HG03442 (cell line): ENCODE measurements around the gene BOD1.
A peak's percentile ranks its signal among the peaks of the same experiment; 100 is the strongest.
"Not testable (repeated sequence)": the region's sequence is repeated elsewhere in the genome, so short reads cannot be mapped to it uniquely, and the experiment has no call there.

ENCODE experiments used
- ATAC-seq: cut with Tn5 transposase; IDR thresholded peaks from one replicate; pipeline ENCODE4 v1.9.1; 2021; ENCODE audit warnings: mild to moderate bottlenecking, moderate library complexity; ENCODE audit not compliant: unreplicated experiment

The BOD1 gene

GRCh38 chr5:173620784-173621183, 4.3 kb upstream of the BOD1 start:
- no peak for ATAC-seq

GRCh38 chr5:173618927-173619519, 2.6 kb upstream of the BOD1 start:
- ATAC-seq = no peak

GRCh38 chr5:173615884-173616576, 420 bp downstream of the BOD1 start:
- ATAC-seq = peak; percentile 48

- ATAC-seq = no peak
Measured at GRCh38 chr5:173614591-173614990, 1.9 kb downstream of the BOD1 start.

- no peak for ATAC-seq
Measured at GRCh38 chr5:173613433-173614159, 2.9 kb downstream of the BOD1 start.

GRCh38 chr5:173612948-173613347, 3.5 kb downstream of the BOD1 start:
- ATAC-seq = no peak

- ATAC-seq = no peak
Measured at GRCh38 chr5:173611706-173612105, 4.7 kb downstream of the BOD1 start.

GRCh38 chr5:173604141-173604540, 12.3 kb downstream of the BOD1 start:
- no peak for ATAC-seq

GRCh38 chr5:173602423-173602822, 14.0 kb downstream of the BOD1 start:
- no peak for ATAC-seq

- no peak for ATAC-seq
Measured at GRCh38 chr5:173598686-173599085, 17.8 kb downstream of the BOD1 start.

- ATAC-seq = no peak
Measured at GRCh38 chr5:173597304-173597703, 19.1 kb downstream of the BOD1 start.

GRCh38 chr5:173595841-173596240, 20.6 kb downstream of the BOD1 start:
- ATAC-seq = no peak

GRCh38 chr5:173594061-173594460, 22.4 kb downstream of the BOD1 start:
- no peak for ATAC-seq

GRCh38 chr5:173592050-173592669, 24.3 kb downstream of the BOD1 start:
- no peak for ATAC-seq

GRCh38 chr5:173591056-173591514, 25.4 kb downstream of the BOD1 start:
- ATAC-seq = no peak

GRCh38 chr5:173590436-173591055, 25.9 kb downstream of the BOD1 start:
- no peak for ATAC-seq

GRCh38 chr5:173586133-173586532, 30.3 kb downstream of the BOD1 start:
- not testable (repeated sequence) for ATAC-seq

- ATAC-seq = no peak
Measured at GRCh38 chr5:173583346-173583745, 33.1 kb downstream of the BOD1 start.

GRCh38 chr5:173582216-173583111, 34.0 kb downstream of the BOD1 start:
- ATAC-seq = no peak
